K562 (cell line): ENCODE results near the gene SLC25A21. TPM values are rescaled to one million over a fixed set of nuclear protein-coding genes. Genes with fewer than 3 reads are reported as not detected.

Experiments used
- ATAC-seq: fragments of 200-7000 bp; cut with Tn5 transposase; 3 replicates; pipeline ENCODE4 v1.9.1; 2020; ENCODE audit warnings: moderate library complexity
- BruUV-seq: library from RNA; stranded (reverse); fragments of 400-500 nt; replicated peaks from 2 replicates; lab custom pipeline; 2021; lab: Mats Ljungman, UMichigan
- CTCF ChIA-PET: fragments of 300-600 bp; formaldehyde crosslinking; extraction: SDS; loops from one replicate; lab custom pipeline; 2021; ENCODE audit warnings: low intra/inter-chr PET ratio; lab: Yijun Ruan, JAX
- POLR2A ChIA-PET: fragments of 300-600, 350-650 bp; sonication (Branson Sonifier 250); formaldehyde crosslinking; extraction: SDS; loops from one replicate; lab custom pipeline; 2021; ENCODE audit warnings: antibody characterized with exemption, inconsistent platforms; lab: Yijun Ruan, JAX
- DNase-seq, 4 experiments: peaks; one replicate each; pipeline versions ENCODE4 v3.0.0 to v3.0.0-alpha.2; 2011 to 2018; ENCODE audit warnings: low spot score in 3 of 4, mixed read lengths in 3 of 4; ENCODE audit errors: extremely low read depth in 1 of 4
- FAIRE-seq: peaks from 2 replicates; lab custom pipeline; 2011; peaks lifted over from hg19 to GRCh38; lab: Jason Lieb, UNC
- H2AFZ ChIP-seq: 2 replicates; pipeline ENCODE4 v1.6.0; 2011; ENCODE audit warnings: low read depth, low read length, control low read depth, inconsistent platforms
- H3K27ac ChIP-seq: fragments of 200-600 bp; 3 replicates; pipeline ENCODE4 v1.8.0; 2011; ENCODE audit warnings: low read depth, mild to moderate bottlenecking, control low read depth, inconsistent platforms, low read length, moderate library complexity, mixed read lengths; ENCODE audit errors: extremely low read depth
- H3K27me3 ChIP-seq, 2 experiments: fragments of 300-600 bp in 1 of 2; 2 replicates in 1 of 2; 3 replicates in 1 of 2; pipeline versions ENCODE4 v1.6.0 to v1.8.0; 2011; ENCODE audit warnings: inconsistent platforms in 2 of 2, low read length in 2 of 2, mild to moderate bottlenecking in 1 of 2, mixed read lengths in 1 of 2, moderate library complexity in 1 of 2; ENCODE audit not compliant: control insufficient read depth in 2 of 2, insufficient read depth in 2 of 2
- H3K36me3 ChIP-seq: fragments of 300-600 bp; 3 replicates; pipeline ENCODE4 v1.8.0; 2011; ENCODE audit warnings: mild to moderate bottlenecking, low read length, inconsistent platforms; ENCODE audit not compliant: control insufficient read depth, insufficient read depth
- H3K4me1 ChIP-seq, 2 experiments: fragments of 200-600 bp in 1 of 2; replicated peaks in 1 of 2; 2 replicates in 1 of 2; 3 replicates in 1 of 2; pipeline versions ENCODE4 v1.5.1 to v1.8.0; 2011; ENCODE audit warnings: inconsistent platforms in 2 of 2, low read length in 2 of 2, mild to moderate bottlenecking in 1 of 2, mixed read lengths in 1 of 2, moderate library complexity in 1 of 2; ENCODE audit not compliant: control insufficient read depth in 2 of 2, insufficient read depth in 2 of 2
- H3K4me2 ChIP-seq: 2 replicates; pipeline ENCODE4 v1.6.1; 2011; ENCODE audit warnings: low read length, control low read depth, inconsistent platforms, mixed read lengths; ENCODE audit not compliant: insufficient read depth
- H3K4me3 ChIP-seq: fragments of 200-600 bp; sonication (generic), shearing (Covaris generic); 2 replicates; pipeline ENCODE4 v1.5.1; 2016; ENCODE audit warnings: control low read depth, inconsistent platforms
- H3K79me2 ChIP-seq: fragments of 200-600 bp; 3 replicates; pipeline ENCODE4 v1.8.0; 2011; ENCODE audit warnings: low read length, inconsistent platforms; ENCODE audit not compliant: control insufficient read depth, insufficient read depth
- H3K9ac ChIP-seq, 2 experiments: 2 replicates each; pipeline versions ENCODE4 v1.6.0 to v1.6.1; 2011; ENCODE audit warnings: low read depth in 2 of 2, low read length in 2 of 2, control low read depth in 1 of 2, inconsistent platforms in 1 of 2, mild to moderate bottlenecking in 1 of 2, mixed read lengths in 1 of 2; ENCODE audit not compliant: insufficient read depth in 1 of 2
- H3K9me1 ChIP-seq: one replicate; pipeline ENCODE4 v1.6.0; 2011; ENCODE audit warnings: inconsistent platforms, mild to moderate bottlenecking, low read length, moderate library complexity; ENCODE audit not compliant: control insufficient read depth, insufficient read depth
- H3K9me3 ChIP-seq: replicated peaks from 2 replicates; pipeline ENCODE4 v1.5.1; 2011; ENCODE audit warnings: low read depth, low read length, inconsistent platforms; ENCODE audit not compliant: control insufficient read depth, insufficient read depth
- H4K20me1 ChIP-seq: replicated peaks from 2 replicates; pipeline ENCODE4 v1.6.1; 2011; ENCODE audit warnings: low read length, inconsistent platforms, mixed read lengths; ENCODE audit not compliant: control insufficient read depth, insufficient read depth
- BCOR ChIP-seq: fragments of 450-650 bp; IDR thresholded peaks from 2 replicates; pipeline ENCODE4 v1.6.1; 2016
- BDP1 ChIP-seq: IDR thresholded peaks from 3 replicates; pipeline ENCODE4 v1.6.1; 2011; ENCODE audit not compliant: insufficient read length, insufficient read depth
- CHCHD3 ChIP-seq: fragments of 250-450 bp; sonication (Bioruptor Pico); IDR thresholded peaks from 2 replicates; pipeline ENCODE4 v2.1.2; 2022; ENCODE audit warnings: mild to moderate bottlenecking
- ELK1 ChIP-seq: sonication (generic); formaldehyde crosslinking; IDR thresholded peaks from 2 replicates; pipeline ENCODE4 v1.8.1; 2022; ENCODE audit warnings: missing genetic modification reagents
- FOXP4 ChIP-seq: sonication (generic); formaldehyde crosslinking; IDR thresholded peaks from 2 replicates; pipeline ENCODE4 v1.8.0; 2022; ENCODE audit warnings: mild to moderate bottlenecking, missing genetic modification reagents, borderline replicate concordance
- GTF2A2 ChIP-seq: IDR thresholded peaks from 2 replicates; pipeline ENCODE4 v1.6.1; 2016; ENCODE audit warnings: mild to moderate bottlenecking, missing genetic modification characterization, missing compliant biosample characterization
- LARP7 ChIP-seq: fragments of 450-650 bp; IDR thresholded peaks from 2 replicates; pipeline ENCODE4 v1.6.1; 2016
- NCOR1 ChIP-seq: fragments of 450-650 bp; IDR thresholded peaks from 2 replicates; pipeline ENCODE4 v1.6.1; 2016; ENCODE audit warnings: mild to moderate bottlenecking, moderate library complexity
- NFYB ChIP-seq: IDR thresholded peaks from 2 replicates; pipeline ENCODE4 v1.6.1; 2011; ENCODE audit warnings: mild to moderate bottlenecking, moderate library complexity; ENCODE audit not compliant: insufficient read length; ENCODE audit errors: extremely low read depth
- NRF1 ChIP-seq, 2 experiments: fragments of 450-650 bp; IDR thresholded peaks in 1 of 2; conservative IDR thresholded peaks in 1 of 2; 2 replicates each; pipeline ENCODE4 v1.6.1; 2014; ENCODE audit warnings: mild to moderate bottlenecking in 2 of 2
- RAD21 ChIP-seq, 2 experiments: fragments of 250-450 bp in 1 of 2; fragments of 450-650 bp in 1 of 2; sonication (Bioruptor Pico) in 1 of 2; formaldehyde crosslinking in 1 of 2; IDR thresholded peaks in 1 of 2; conservative IDR thresholded peaks in 1 of 2; 2 replicates each; pipeline versions ENCODE4 v1.4.0 to v1.8.0; 2020 to 2022; ENCODE audit warnings: mild to moderate bottlenecking in 2 of 2, moderate library complexity in 1 of 2
- RNF2 ChIP-seq: sonication (generic); IDR thresholded peaks from 2 replicates; pipeline ENCODE4 v1.6.1; 2016
- THAP12 ChIP-seq: fragments of 250-450 bp; sonication (Bioruptor Pico); IDR thresholded peaks from 2 replicates; pipeline ENCODE4 v1.9.0; 2021; ENCODE audit warnings: mild to moderate bottlenecking, inconsistent platforms
- WGBS: fragments of 100-300 bp; shearing (Covaris generic); methylation state at CpG from one replicate; pipeline ENCODE4 v1.1.6; 2016; ENCODE audit warnings: low coverage, mixed read lengths; ENCODE audit not compliant: insufficient coverage; ENCODE audit errors: missing lambda C conversion rate; 5-methylcytosine and 5-hydroxymethylcytosine counted together
- in situ Hi-C: fragments of 300-500 bp; cut with MboI; formaldehyde crosslinking; loops from 4 replicates; pipeline ENCODE4 v1.15.0; 2018; ENCODE audit warnings: inconsistent platforms, mixed read lengths
- intact Hi-C: fragments of 100-400 bp; cut with micrococcal nuclease; formaldehyde crosslinking; loops from 2 replicates; pipeline ENCODE4 v1.14.2; 2022
- polyA plus RNA-seq, 8 experiments: library from polyadenylated mRNA; depleted of rRNA in 4 of 8; stranded (reverse) in 5 of 8; unstranded in 3 of 8; fragments of >200 nt; fragmentation: Nextera tagmentation in 2 of 8; fragmentation: Illumina TruSeq in 1 of 8; extraction: Ambion mirVana in 2 of 8; extraction: Trizol in 1 of 8; gene quantifications; 2 replicates each; pipeline versions ENCODE4 v1.2.1 to v1.2.3, GENCODE V29; 2011 to 2014; ENCODE audit warnings: inconsistent platforms in 1 of 8, missing spikeins in 1 of 8
- total RNA-seq, 7 experiments: library from RNA; depleted of rRNA in 6 of 7; stranded (reverse); fragments of >200 nt in 6 of 7; fragmentation: Illumina TruSeq in 2 of 7; extraction: Trizol in 2 of 7; gene quantifications; 2 replicates each; pipeline versions ENCODE4 v1.2.1 to v1.2.3, GENCODE V29; 2011 to 2021; ENCODE audit warnings: low replicate concordance in 1 of 7
- TF ChIP-seq, protein P1 (sequence below): fragments of 450-650 bp; IDR thresholded peaks from 2 replicates; pipeline ENCODE4 v1.6.1; 2016; ENCODE audit warnings: borderline replicate concordance

SLC25A21 gene
- total and polyA plus RNA-seq, 9 of the 15 experiments (the other 6 are each of a cell fraction or from before 2014, with no cell fraction given) = 15.2 to 46.7 (median 28.7) TPM

DNA sequence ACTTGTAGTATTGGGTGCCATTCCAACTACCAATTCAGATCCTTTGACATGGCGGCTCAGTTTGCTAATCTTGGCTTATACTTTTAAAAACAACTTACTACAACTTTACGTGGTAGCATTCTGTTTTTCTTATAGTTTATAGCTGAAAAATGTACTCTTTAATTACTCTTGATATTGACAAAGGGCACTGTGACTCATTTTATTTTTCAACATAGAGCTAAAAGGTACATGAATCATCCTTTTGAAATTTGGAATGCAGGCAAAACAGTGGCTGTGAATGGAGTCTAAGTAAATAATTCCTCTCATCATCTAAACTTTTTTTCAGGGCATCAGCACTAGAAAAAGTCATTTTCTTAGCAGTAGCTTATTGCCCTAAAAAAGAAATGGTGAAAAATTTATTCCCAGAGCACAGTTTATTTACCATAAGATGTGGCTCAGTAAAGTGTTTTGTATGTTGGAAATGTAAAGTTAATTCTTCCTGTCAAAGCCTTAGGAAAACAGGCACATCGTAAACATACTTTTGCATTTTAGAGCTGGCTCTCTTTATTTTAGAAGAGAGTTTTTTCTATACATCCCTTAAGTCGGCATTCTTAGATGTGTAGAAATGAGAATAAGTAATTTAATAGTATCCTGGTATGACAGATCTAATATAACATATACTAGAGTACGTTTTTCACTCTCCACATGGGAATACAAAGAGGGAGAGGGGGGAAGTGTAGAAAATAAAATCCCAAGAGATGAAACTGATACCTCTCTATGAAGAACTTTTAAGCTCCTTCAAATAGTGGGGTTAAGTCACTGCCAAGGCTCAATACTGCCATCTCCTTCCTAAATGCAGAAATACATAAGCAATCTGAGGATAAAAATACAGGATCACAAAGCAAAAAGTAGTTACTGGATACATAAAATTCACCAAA, 55.2 kb downstream of the SLC25A21 start:
- DNase-seq (peak in 2 of 4 experiments; percentile 9), ATAC-seq (0 out of 3 replicates have a peak, but pooled peaks have one; percentile 40), FAIRE-seq (no peak)
- in situ Hi-C loops (no loop called here), intact Hi-C loops (no loop called here)
- H3K4me2 ChIP-seq = no peak overlapping the region
- no peaks in the 10 kb centered on the region for H3K36me3 ChIP-seq
- no peak overlapping the region for H3K4me3 ChIP-seq
- no peak overlapping the region for H3K27ac ChIP-seq
- ChIA-PET CTCF (interaction anchor here (0.6 to 0.7 kb wide), 2 partner anchors 63 to 342 kb away, joined by 3 read pairs; no protein-coding TSS in a partner anchor), POLR2A (interaction anchor here (0.6 kb wide), 1 partner anchor 43 kb away, joined by 3 read pairs; no protein-coding TSS in a partner anchor)
- H4K20me1 ChIP-seq = no peaks in the 10 kb centered on the region
- no peak overlapping the region for H2AFZ ChIP-seq
- H3K9me3 ChIP-seq = no peaks in the 10 kb centered on the region
- no peaks in the 10 kb centered on the region for H3K4me1 ChIP-seq
- peaks cover 3% of the 10 kb centered on the region; the same call in 1 of the 3 replicates for H3K79me2 ChIP-seq
- no peaks in the 10 kb centered on the region for H3K9me1 ChIP-seq
- H3K27me3 ChIP-seq = no peaks in the 10 kb centered on the region
- BruUV-seq = no TSS peak
- WGBS = 79% methylated on average over 5 of the region's 5 CpGs
- H3K9ac ChIP-seq = no peak overlapping the region
- TF ChIP-seq RNF2 (no peak), RAD21 (CRISPR knock-in tag; conservative IDR thresholded peaks at IDR 0.05 in 1 of 2, IDR thresholded peaks at IDR 0.05 in 1 of 2) (peak; percentile 39 to 70), CHCHD3 (CRISPR knock-in tag) (no peak), ELK1 (CRISPR knock-in tag) (no peak), FOXP4 (CRISPR knock-in tag) (no peak), NFYB (no peak), THAP12 (CRISPR knock-in tag) (no peak), GTF2A2 (no peak), LARP7 (no peak), BCOR (no peak), NCOR1 (no peak), BDP1 (no peak), NRF1 (conservative IDR thresholded peaks at IDR 0.05 in 1 of 2, IDR thresholded peaks at IDR 0.05 in 1 of 2) (no peak)
- TF ChIP-seq, protein P1, sequence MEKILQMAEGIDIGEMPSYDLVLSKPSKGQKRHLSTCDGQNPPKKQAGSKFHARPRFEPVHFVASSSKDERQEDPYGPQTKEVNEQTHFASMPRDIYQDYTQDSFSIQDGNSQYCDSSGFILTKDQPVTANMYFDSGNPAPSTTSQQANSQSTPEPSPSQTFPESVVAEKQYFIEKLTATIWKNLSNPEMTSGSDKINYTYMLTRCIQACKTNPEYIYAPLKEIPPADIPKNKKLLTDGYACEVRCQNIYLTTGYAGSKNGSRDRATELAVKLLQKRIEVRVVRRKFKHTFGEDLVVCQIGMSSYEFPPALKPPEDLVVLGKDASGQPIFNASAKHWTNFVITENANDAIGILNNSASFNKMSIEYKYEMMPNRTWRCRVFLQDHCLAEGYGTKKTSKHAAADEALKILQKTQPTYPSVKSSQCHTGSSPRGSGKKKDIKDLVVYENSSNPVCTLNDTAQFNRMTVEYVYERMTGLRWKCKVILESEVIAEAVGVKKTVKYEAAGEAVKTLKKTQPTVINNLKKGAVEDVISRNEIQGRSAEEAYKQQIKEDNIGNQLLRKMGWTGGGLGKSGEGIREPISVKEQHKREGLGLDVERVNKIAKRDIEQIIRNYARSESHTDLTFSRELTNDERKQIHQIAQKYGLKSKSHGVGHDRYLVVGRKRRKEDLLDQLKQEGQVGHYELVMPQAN = no peak
